NCI-H1092 (cell line): Measurements from ENCODE around the gene CIZ1.

Experiments
- DNase-seq: peaks from one replicate; lab custom pipeline; 2025; lab: John Stamatoyannopoulos, UW

CIZ1 gene

GRCh38 chr9:128214571-128215490 is 23.5 kb upstream of the CIZ1 start:
- DNase-seq, result no peak

GRCh38 chr9:128213746-128214497 is 22.6 kb upstream of the CIZ1 start:
- no peak for DNase-seq

- DNase-seq, result no peak
Observed at GRCh38 chr9:128211981-128212281, 20.6 kb upstream of the CIZ1 start.

- no peak for DNase-seq
Observed at GRCh38 chr9:128211186-128211980, 20.0 kb upstream of the CIZ1 start.

DNA sequence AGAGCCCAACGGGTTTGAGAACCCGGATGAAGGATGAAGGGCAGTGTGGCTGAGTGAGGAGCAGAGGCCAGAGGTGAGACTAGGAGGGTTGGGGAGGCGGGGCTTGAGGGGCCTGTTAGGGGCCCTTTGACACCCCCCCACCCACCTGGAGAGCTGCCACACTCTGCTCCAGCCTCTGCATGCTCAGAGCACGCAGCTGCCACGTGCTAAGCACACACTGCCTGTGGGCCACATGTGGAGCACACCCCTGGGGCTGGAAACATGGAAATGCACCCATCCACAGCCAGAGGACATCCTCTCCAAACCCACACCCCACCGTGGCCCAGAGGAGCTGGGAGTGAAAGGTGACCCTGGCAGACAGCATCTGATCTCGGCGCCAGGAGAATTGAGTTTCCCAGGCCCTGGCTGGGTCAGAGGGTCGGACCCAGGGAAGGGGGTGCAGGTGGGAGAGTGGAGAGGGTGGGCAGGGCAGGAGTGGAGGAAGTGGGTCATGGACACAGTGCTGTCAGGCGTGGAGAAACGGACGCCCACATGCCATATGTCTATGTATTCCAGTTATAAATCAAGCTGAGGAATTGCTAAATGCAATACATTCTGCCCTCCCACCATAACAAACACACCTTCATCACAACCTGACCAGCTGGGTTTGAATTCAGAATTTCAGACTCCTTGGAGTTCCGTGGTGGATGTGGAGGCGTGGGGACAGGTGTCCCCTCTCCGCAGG is 17.7 kb upstream of the CIZ1 start:
- DNase-seq, result no peak

GRCh38 chr9:128208386-128208785 is 17.0 kb upstream of the CIZ1 start:
- no peak for DNase-seq

DNA sequence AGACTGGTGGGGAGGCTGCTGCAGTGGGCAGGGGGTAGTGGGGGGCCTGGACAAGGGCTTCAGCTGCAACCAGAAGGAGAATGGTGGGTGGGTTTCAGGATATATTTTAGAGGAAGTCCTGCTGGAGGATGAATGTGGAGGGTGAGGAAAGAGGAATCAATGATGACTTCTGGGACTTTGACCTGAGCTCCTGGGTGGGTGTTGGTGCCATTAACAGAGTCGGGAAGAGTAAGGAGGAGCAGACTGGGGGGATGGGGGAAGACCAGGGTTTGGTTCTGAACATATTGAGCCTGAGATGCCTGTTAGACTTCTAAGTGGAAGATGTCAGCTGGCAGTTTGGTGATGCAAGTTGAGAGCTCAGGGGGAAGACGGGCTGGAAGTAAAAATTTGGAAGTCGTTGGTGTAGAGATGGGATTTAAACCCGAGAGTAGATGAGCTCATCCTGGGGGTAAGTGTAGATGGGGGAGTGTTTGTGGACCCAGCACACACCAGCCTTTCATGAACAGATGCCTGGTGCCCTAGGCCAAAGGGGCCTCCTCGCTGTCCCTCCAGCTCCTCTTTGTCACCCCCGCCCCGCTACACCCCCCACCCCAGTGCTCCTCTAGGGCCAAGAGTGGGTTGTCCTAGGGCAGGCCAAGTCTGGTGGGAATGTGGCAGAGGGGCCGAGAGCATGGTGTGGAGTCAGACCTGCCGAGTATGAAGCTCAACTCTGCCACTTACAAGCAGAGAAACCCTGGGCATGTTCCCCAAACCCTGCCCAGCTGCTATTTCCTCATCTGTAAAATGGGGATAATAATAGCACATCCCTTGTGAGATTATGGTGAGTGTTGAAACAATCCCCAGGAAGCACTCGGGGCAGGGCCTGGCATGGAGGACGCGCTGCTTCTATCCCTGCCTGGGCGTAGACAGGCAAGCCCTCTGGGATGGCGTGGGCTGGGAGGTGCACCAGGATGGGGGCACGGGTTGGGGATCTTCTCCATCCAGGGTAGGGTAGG is 15.8 kb upstream of the CIZ1 start:
- no peak for DNase-seq

DNA sequence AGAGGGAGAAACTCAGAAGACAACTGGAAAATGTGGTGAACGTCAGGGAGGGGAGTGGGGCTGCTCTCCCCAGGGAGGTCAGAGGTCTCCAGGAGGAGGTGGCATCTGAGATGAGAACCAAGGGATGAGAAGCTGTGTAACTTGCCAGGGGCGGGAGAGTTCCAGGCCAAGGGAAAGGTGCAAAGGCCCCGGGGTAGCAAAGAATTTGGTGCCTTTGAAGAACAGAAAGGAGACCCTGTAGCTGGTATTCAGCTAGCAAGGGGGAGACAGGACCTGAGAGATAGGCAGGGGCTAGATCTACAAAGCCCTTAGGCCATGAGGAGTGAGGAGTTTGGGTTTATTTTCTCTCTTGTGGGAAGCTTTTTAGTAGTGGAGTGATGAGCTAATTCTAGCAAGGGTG is 15.1 kb upstream of the CIZ1 start:
- no peak for DNase-seq

GRCh38 chr9:128205296-128205944 is 14.0 kb upstream of the CIZ1 start:
- DNase-seq, result no peak

GRCh38 chr9:128204858-128205257 is 13.5 kb upstream of the CIZ1 start:
- DNase-seq, result no peak

GRCh38 chr9:128203707-128204551 is 12.6 kb upstream of the CIZ1 start:
- peak; percentile 39 for DNase-seq

GRCh38 chr9:128203024-128203706 is 11.8 kb upstream of the CIZ1 start, which contains the start of gene DNM1:
DNM1 (plus strand) TSS chr9:128203379; CDS start chr9:128203471, 92 bp downstream.
- peak; percentile 33 for DNase-seq

DNA sequence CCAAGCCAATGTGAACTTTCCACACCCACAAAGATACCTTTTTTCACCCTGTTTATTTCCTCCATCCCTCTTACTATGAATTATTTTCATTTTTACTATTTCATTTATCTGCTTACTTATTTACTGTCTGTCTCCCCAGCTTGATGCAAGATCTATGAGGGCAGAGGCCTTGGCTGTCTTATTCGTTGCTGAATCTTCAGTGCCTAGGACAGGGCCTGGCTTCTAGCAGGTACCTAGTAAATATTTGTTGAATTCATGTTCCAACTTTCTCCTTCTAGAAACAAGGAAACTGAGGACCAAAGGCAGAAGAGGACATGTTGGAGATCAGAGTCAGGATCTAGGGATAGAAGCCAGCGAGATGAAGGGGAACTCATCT is 11.3 kb upstream of the CIZ1 start:
- DNase-seq, result no peak

DNA sequence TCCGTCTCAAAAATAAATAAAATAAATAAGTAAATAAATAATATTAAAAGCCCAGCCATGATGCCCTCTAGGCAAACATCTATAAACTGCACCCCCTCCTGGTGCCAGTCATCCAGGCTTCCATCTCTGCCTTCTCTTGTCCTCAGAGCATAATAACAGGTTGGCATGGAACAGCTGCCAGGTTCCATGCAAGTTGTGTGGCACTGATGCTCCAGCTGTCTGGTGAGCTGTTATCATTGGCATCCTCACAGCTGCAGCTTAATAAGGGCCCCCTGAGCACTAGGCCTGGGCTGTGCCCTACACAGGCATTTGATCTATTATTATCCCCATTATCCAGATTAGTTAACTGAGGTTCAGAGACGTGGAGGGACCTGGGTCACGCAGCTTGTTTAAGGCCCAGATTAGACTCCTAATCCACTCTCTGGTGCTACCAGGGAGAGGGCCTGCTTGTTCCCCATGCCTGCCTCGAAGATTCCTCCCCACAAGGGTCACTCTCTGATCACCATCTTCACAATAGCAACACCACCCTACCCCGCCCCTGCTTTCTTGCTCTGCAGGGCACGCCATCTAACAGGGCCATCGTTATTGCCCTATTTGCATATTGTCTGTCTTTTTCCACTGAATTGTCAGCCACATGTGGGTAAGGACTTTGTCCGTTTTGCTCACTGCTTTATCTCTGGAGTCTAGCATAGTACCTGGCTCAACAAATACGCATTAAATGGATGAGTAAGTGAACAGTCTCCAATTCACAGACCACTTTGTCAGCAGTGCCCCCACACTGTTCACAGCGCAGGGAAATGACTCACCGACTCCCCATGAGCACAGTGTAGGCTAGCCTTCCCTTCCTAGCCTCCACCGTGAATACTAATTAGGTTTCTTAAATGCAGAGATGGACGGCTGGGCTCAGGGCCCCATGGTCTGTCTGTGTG is 10.3 kb upstream of the CIZ1 start:
- DNase-seq, result no peak

GRCh38 chr9:128193469-128194096 is 2.2 kb upstream of the CIZ1 start:
- DNase-seq, result no peak

DNA sequence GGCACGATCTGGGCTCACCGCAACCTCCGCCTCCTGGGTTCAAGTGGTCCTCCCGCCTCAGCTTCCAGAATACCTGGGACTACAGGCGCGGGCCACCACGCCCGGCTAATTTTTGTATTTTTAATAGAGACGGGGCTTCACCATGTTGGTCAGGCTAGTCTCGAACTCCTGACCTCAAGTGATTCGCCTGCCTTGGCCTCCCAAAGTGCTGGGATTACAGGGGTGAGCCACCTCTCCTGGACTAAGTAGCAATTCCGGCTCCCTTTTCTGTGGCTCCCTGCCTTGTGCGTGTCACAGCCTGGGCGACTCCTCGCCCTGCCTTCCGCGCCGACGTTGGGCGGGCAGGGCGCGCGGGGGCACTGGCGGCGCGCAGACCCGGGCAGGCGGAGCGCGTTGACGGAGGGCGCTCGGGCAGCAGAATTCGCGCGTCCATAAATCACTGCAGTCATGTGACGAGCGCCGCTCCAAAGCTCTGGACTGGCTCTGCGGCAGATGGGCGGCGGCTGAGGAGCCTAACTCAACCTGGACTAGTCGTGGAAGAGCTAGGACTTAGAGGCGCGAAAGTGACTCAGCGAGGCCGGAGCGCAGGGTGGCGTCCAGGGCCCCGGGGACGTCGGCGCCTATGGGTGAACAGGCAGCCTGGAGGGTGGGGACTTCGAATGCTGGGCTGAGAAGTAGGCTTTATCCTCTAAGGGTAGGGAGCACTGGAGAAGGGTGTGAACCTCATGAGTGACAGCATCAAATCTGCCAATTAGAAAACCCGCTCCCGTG is 1.4 kb upstream of the CIZ1 start:
- peak; percentile 86 for DNase-seq
